GM12875 (cell line): ENCODE data around the gene TEX22.

Experiments used
- H3K4me3 ChIP-seq: one replicate; pipeline ENCODE4 v1.5.1; 2011; ENCODE audit warnings: low read depth, low read length, control low read depth
- TF ChIP-seq, protein P1 (sequence below): IDR thresholded peaks from 2 replicates; pipeline ENCODE4 v1.5.1; 2011; ENCODE audit warnings: low read depth, mild to moderate bottlenecking, control low read depth, inconsistent platforms, low read length, moderate library complexity, borderline replicate concordance; ENCODE audit not compliant: insufficient read depth

The TEX22 gene

DNA sequence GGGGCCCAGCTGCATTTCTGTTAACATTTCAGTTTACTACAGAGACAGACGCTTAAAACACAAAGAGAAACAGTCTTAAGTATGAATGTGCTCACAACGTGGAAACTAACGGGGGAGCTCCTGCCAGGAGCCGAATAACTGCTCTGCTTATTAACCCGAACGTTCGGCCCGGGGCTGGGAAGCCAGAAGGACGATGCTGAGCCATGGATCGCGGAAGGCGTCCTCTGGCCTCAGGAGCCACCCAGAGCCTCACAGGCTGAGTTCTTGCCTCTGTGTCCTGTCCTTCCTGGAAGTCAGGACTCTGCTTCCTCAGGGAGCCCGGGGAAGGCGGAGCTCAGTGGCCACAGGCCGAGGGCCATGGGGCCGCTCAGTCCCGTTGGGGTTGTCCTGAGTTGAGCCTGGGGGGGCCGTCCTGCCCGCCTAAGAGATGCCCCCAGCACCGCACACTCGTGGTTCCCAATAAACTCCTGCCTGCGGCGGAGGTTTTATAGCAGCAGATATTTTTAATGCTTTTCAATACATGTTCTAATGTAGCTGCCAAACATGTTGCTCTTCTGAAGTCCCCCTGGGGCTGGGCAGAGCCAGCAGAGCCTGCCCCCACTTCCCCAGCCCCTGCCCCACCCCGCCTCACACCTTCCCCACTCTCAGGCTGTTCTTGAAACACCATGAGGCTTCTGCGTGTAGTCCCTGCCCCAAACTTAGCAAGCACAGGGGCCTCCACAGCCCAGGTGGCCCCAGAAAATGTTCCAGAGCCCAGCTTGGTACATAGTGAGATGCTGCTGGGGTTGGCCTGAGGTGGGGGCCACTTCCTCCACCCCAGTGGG lies 3.4 kb upstream of the TEX22 start:
- TF ChIP-seq, protein P1, sequence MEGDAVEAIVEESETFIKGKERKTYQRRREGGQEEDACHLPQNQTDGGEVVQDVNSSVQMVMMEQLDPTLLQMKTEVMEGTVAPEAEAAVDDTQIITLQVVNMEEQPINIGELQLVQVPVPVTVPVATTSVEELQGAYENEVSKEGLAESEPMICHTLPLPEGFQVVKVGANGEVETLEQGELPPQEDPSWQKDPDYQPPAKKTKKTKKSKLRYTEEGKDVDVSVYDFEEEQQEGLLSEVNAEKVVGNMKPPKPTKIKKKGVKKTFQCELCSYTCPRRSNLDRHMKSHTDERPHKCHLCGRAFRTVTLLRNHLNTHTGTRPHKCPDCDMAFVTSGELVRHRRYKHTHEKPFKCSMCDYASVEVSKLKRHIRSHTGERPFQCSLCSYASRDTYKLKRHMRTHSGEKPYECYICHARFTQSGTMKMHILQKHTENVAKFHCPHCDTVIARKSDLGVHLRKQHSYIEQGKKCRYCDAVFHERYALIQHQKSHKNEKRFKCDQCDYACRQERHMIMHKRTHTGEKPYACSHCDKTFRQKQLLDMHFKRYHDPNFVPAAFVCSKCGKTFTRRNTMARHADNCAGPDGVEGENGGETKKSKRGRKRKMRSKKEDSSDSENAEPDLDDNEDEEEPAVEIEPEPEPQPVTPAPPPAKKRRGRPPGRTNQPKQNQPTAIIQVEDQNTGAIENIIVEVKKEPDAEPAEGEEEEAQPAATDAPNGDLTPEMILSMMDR = no peak

DNA sequence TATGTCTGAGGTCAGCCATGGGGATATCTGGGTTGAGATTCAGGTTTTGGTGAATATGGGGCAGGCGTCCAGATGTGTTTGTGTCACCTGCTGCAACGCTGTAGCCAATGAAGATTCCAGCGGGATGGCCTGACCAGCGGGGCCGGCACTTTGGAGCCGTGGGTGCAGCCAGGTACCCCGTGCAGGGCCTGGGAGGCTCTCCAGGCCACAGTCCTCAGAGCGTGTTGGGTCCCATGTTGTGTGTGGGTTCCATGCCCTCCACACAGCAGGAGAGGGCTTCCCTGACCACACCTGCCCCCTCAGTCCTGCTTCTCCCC lies 2.8 kb upstream of the TEX22 start:
- H3K4me3 ChIP-seq = no peak overlapping the region
- TF ChIP-seq, protein P1 = no peak

More for the DNA sequence above, 3.4 kb upstream of the TEX22 start:
- H3K4me3 ChIP-seq = no peak overlapping the region

DNA sequence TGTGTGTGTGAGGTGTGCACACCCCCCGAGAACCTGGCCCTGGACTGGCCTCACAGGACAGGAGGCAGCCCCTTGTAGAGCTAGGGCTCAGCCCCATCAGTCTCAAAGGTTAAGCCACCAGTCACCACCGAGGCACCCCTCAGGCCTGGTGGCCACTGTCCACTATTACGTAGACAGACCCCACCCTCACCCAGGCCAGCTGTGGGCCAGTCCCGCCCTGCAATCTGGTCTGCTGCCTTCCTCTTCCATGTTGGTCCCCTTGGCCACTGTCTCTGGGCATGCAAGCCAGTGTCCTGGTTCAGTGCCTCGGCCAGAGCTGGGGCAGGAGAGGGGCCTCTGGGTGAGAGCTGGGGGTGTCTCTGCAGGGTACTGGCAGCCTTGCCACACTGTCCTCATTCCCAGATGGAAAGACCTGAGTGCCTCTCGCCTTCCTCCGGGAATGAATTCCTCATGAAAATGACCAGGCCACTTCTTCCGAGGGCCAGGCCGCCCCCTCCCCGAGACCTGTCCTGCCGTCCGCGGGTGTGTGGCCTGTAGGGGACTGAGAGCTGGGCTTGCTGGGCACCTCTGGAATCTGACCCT lies 897 bp upstream of the TEX22 start:
- TF ChIP-seq, protein P1 = no peak
- H3K4me3 ChIP-seq = no peak overlapping the region

DNA sequence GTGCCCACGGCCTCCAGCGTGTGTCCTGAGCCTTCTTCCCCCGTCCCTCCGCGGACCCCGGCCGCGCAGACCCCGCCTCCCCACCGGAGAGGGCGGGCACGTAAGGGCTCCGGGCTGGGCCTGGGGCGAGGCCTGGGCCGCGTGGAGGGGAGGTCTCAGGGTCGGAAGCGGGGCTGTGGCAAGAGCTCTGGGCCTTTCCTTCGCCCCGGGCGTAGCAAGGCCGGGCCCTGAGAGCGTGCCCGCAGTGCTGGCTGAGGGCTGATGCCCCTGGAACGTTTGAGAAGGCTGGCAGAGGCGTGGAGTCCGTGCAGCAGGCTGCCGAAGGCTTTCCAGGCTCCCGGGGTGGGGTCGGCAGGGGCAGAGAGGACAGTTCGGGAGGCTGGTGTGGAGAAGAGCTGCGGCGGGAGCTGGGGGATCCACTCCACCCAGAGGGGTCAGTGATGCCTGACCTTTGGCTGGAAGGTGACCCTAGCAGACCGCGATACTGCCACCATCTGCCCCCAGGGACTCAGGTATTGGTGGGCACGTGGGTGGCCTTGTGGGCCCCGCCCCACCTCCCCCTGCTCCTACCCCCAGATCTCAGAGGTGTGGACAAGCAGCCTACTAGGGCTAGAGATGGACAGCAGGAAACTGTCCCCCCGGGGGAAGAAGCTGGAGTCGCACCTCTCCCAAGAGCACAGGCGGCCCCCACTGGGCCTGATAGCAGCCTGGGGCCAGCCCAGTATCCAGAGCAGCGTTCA lies 558 bp downstream of the TEX22 start:
- TF ChIP-seq, protein P1 = no peak
- H3K4me3 ChIP-seq = peak overlapping the region; percentile 73

DNA sequence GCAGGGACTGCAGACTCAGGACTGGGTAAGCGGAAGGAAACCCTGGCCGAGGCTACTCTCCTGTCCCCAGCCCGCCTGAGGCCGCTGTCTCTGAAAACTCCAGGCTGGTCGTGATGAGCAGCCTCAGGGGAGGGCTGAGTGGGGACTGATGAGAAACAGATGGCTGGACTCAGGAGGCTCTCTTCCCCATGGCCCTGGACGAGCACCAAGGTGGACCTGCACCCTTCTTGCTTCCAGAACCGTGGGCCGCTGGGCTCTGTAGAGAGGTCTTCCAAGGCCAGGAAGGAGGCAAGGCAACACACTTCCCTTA lies 1.1 kb downstream of the TEX22 start:
- TF ChIP-seq, protein P1 = no peak
- H3K4me3 ChIP-seq = peak overlapping the region; percentile 73

DNA sequence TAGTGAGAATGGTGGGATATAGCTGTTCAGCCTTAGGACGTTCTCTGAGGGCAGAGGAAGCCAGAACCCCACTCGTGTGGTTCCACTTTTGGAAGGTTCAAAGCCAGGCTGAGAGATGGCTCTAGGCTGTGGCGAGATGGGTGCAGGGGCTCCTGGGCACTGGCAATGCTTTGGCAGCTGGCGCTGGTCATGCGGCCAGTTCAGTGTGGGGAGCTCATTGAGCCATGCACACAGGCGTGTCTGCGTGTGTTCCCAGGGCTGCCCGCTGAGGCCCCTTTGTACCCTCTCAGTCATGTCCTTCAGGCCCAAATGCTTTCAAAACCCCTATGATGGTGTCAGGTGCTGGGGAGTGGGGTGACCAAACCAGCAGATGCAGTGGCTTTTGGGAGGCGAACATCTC lies 1.7 kb downstream of the TEX22 start:
- TF ChIP-seq, protein P1 = no peak
- H3K4me3 ChIP-seq = no peak overlapping the region

DNA sequence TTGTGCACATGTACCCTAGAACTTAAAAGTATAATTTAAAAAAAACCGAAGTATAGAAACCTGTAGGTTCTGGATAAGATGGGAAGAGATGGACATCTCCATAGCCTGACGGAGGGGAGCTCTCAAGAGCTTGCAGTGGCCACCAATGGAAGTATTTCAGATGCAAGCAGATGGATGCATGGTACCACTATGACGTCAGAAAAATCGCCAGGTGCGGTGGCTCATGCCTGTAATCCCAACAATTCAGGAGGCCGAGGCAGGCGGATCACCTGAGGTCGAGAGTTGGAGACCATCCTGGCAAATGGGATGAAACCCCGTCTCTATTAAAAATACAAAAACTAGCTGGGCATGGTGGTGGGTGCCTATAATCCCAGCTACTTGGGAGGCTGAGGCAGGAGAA lies 3.4 kb downstream of the TEX22 start:
- no peak overlapping the region for H3K4me3 ChIP-seq
- TF ChIP-seq, protein P1 = no peak
